Glomerular visceral epithelial cell (primary cell): ENCODE data around the gene ELL2.

Experiments used
- DNase-seq: peaks from one replicate; pipeline ENCODE4 v3.0.0-alpha.2; 2016; ENCODE audit errors: extremely low spot score

Gene ELL2

GRCh38 chr5:95983080-95983479, 21.4 kb upstream of the ELL2 start:
- no peak for DNase-seq

- DNase-seq, result no peak
Observed at GRCh38 chr5:95976606-95977005, 15.0 kb upstream of the ELL2 start.

GRCh38 chr5:95975703-95976102, 14.1 kb upstream of the ELL2 start:
- no peak for DNase-seq

- peak; percentile 65 for DNase-seq
Observed at GRCh38 chr5:95973793-95974325, 12.2 kb upstream of the ELL2 start.

- no peak for DNase-seq
Observed at GRCh38 chr5:95972196-95972595, 10.5 kb upstream of the ELL2 start.

- no peak for DNase-seq
Observed at GRCh38 chr5:95970359-95970704, 8.7 kb upstream of the ELL2 start.

GRCh38 chr5:95969651-95970358, 8.2 kb upstream of the ELL2 start:
- DNase-seq, result no peak

GRCh38 chr5:95969055-95969454, 7.4 kb upstream of the ELL2 start:
- no peak for DNase-seq

- no peak for DNase-seq
Observed at GRCh38 chr5:95967236-95967635, 5.6 kb upstream of the ELL2 start.

GRCh38 chr5:95966005-95966404, 4.4 kb upstream of the ELL2 start:
- no peak for DNase-seq

GRCh38 chr5:95963650-95964410, 2.2 kb upstream of the ELL2 start:
- DNase-seq, result no peak

GRCh38 chr5:95962785-95963184, 1.1 kb upstream of the ELL2 start:
- DNase-seq, result no peak

GRCh38 chr5:95962475-95962773, 773 bp upstream of the ELL2 start:
- no peak for DNase-seq

GRCh38 chr5:95960667-95961616, 709 bp downstream of the ELL2 start:
- peak; percentile 84 for DNase-seq

GRCh38 chr5:95959888-95960666, 1.6 kb downstream of the ELL2 start:
- DNase-seq, result peak; percentile 52

- DNase-seq, result peak; percentile 22
Observed at GRCh38 chr5:95959051-95959887, 2.4 kb downstream of the ELL2 start.

- peak; percentile 63 for DNase-seq
Observed at GRCh38 chr5:95958310-95959014, 3.2 kb downstream of the ELL2 start.

- no peak for DNase-seq
Observed at GRCh38 chr5:95957561-95958203, 4.0 kb downstream of the ELL2 start.

GRCh38 chr5:95956900-95957293, 4.8 kb downstream of the ELL2 start:
- DNase-seq, result no peak
